Measurements from ENCODE around the gene CYP1A1. TPM values are rescaled to one million over a fixed set of nuclear protein-coding genes. Genes with fewer than 3 reads are reported as not detected.

Gene CYP1A1
- polyA plus RNA-seq, 1 donor: 0.54 TPM

GRCh38 chr15:74724570-74725224 is 631 bp downstream of the CYP1A1 start:
- Histone ChIP-seq H3K9me3 (ENCODE audit: control insufficient read depth, low read depth, low read length) (no peaks in the 10 kb centered on the region), H3K4me1 (ENCODE audit: control insufficient read depth, insufficient read depth, low read length) (peaks cover 8% of the 10 kb centered on the region), H3K4me3 (ENCODE audit: low read length) (no peak overlapping the region), H3K36me3 (ENCODE audit: control insufficient read depth, insufficient read depth, low read length) (no peaks in the 10 kb centered on the region), H3K27ac (ENCODE audit: low read length) (no peak overlapping the region), H3K27me3 (ENCODE audit: control insufficient read depth, insufficient read depth, low read length) (peaks cover 51% of the 10 kb centered on the region)
- no peak for DNase-seq

- H3K4me3 ChIP-seq (ENCODE audit: low read length): no peak overlapping the region
- DNase-seq: peak; percentile 15 to 56
- H3K36me3 ChIP-seq (ENCODE audit: control insufficient read depth, insufficient read depth, low read length): no peaks in the 10 kb centered on the region
- no peak overlapping the region for H3K27ac ChIP-seq (ENCODE audit: low read length)
- no peaks in the 10 kb centered on the region for H3K9me3 ChIP-seq (ENCODE audit: control insufficient read depth, low read depth, low read length)
- no CpG with 5 or more reads among the region's 1 CpG for WGBS (ENCODE audit: insufficient coverage, low lambda C conversion rate)
- peaks cover 8% of the 10 kb centered on the region for H3K4me1 ChIP-seq (ENCODE audit: control insufficient read depth, insufficient read depth, low read length)
- peaks cover 51% of the 10 kb centered on the region for H3K27me3 ChIP-seq (ENCODE audit: control insufficient read depth, insufficient read depth, low read length)
Measured at GRCh38 chr15:74723754-74724334, 1.5 kb downstream of the CYP1A1 start.

- H3K36me3 ChIP-seq (ENCODE audit: control insufficient read depth, insufficient read depth, low read length): no peaks in the 10 kb centered on the region
- H3K4me3 ChIP-seq (ENCODE audit: low read length): no peak overlapping the region
- H3K9me3 ChIP-seq (ENCODE audit: control insufficient read depth, low read depth, low read length): no peaks in the 10 kb centered on the region
- WGBS (ENCODE audit: insufficient coverage, low lambda C conversion rate): no CpG with 5 or more reads among the region's 1 CpG
- H3K27ac ChIP-seq (ENCODE audit: low read length): no peak overlapping the region
- H3K27me3 ChIP-seq (ENCODE audit: control insufficient read depth, insufficient read depth, low read length): peaks cover 51% of the 10 kb centered on the region
- no peak for DNase-seq
- peaks cover 8% of the 10 kb centered on the region for H3K4me1 ChIP-seq (ENCODE audit: control insufficient read depth, insufficient read depth, low read length)
Measured at GRCh38 chr15:74723187-74723586, 2.1 kb downstream of the CYP1A1 start.

GRCh38 chr15:74722591-74722990 is 2.7 kb downstream of the CYP1A1 start:
- H3K27ac ChIP-seq (ENCODE audit: low read length): no peak overlapping the region
- no peaks in the 10 kb centered on the region for H3K36me3 ChIP-seq (ENCODE audit: control insufficient read depth, insufficient read depth, low read length)
- no peaks in the 10 kb centered on the region for H3K9me3 ChIP-seq (ENCODE audit: control insufficient read depth, low read depth, low read length)
- DNase-seq: no peak
- no peak overlapping the region for H3K4me3 ChIP-seq (ENCODE audit: low read length)
- H3K27me3 ChIP-seq (ENCODE audit: control insufficient read depth, insufficient read depth, low read length): peaks cover 46% of the 10 kb centered on the region
- WGBS (ENCODE audit: insufficient coverage, low lambda C conversion rate): no CpG with 5 or more reads among the region's 13 CpGs
- peaks cover 8% of the 10 kb centered on the region for H3K4me1 ChIP-seq (ENCODE audit: control insufficient read depth, insufficient read depth, low read length)

- WGBS (ENCODE audit: insufficient coverage, low lambda C conversion rate): 79% methylated on average over 2 of the region's 5 CpGs
- Histone ChIP-seq H3K27ac (ENCODE audit: low read length) (no peak overlapping the region), H3K27me3 (ENCODE audit: control insufficient read depth, insufficient read depth, low read length) (peaks cover 3% of the 10 kb centered on the region), H3K9me3 (ENCODE audit: control insufficient read depth, low read depth, low read length) (no peaks in the 10 kb centered on the region), H3K36me3 (ENCODE audit: control insufficient read depth, insufficient read depth, low read length) (no peaks in the 10 kb centered on the region), H3K4me3 (ENCODE audit: low read length) (no peak overlapping the region), H3K4me1 (ENCODE audit: control insufficient read depth, insufficient read depth, low read length) (no peaks in the 10 kb centered on the region)
- DNase-seq: peak; percentile 51 to 72
Measured at GRCh38 chr15:74716651-74717050, 8.7 kb downstream of the CYP1A1 start.

- Histone ChIP-seq H3K4me3 (ENCODE audit: low read length) (no peak overlapping the region), H3K4me1 (ENCODE audit: control insufficient read depth, insufficient read depth, low read length) (no peaks in the 10 kb centered on the region), H3K27ac (ENCODE audit: low read length) (no peak overlapping the region), H3K36me3 (ENCODE audit: control insufficient read depth, insufficient read depth, low read length) (no peaks in the 10 kb centered on the region), H3K27me3 (ENCODE audit: control insufficient read depth, insufficient read depth, low read length) (peaks cover 3% of the 10 kb centered on the region), H3K9me3 (ENCODE audit: control insufficient read depth, low read depth, low read length) (no peaks in the 10 kb centered on the region)
- no peak for DNase-seq
- WGBS (ENCODE audit: insufficient coverage, low lambda C conversion rate): 100% methylated on average over 3 of the region's 3 CpGs
Measured at GRCh38 chr15:74712311-74712710, 13.0 kb downstream of the CYP1A1 start.

GRCh38 chr15:74710319-74711094 is 14.8 kb downstream of the CYP1A1 start:
- no peak for DNase-seq
- no peak overlapping the region for H3K4me3 ChIP-seq (ENCODE audit: low read length)
- H3K27ac ChIP-seq (ENCODE audit: low read length): no peak overlapping the region
- no CpG with 5 or more reads among the region's 3 CpGs for WGBS (ENCODE audit: insufficient coverage, low lambda C conversion rate)
- peaks cover 3% of the 10 kb centered on the region for H3K27me3 ChIP-seq (ENCODE audit: control insufficient read depth, insufficient read depth, low read length)
- no peaks in the 10 kb centered on the region for H3K4me1 ChIP-seq (ENCODE audit: control insufficient read depth, insufficient read depth, low read length)
- no peaks in the 10 kb centered on the region for H3K36me3 ChIP-seq (ENCODE audit: control insufficient read depth, insufficient read depth, low read length)
- H3K9me3 ChIP-seq (ENCODE audit: control insufficient read depth, low read depth, low read length): no peaks in the 10 kb centered on the region

- WGBS (ENCODE audit: insufficient coverage, low lambda C conversion rate): 50% methylated on average over 1 of the region's 3 CpGs
- no peak overlapping the region for H3K4me3 ChIP-seq (ENCODE audit: low read length)
- no peaks in the 10 kb centered on the region for H3K36me3 ChIP-seq (ENCODE audit: control insufficient read depth, insufficient read depth, low read length)
- no peaks in the 10 kb centered on the region for H3K9me3 ChIP-seq (ENCODE audit: control insufficient read depth, low read depth, low read length)
- no peaks in the 10 kb centered on the region for H3K4me1 ChIP-seq (ENCODE audit: control insufficient read depth, insufficient read depth, low read length)
- peaks cover 3% of the 10 kb centered on the region for H3K27me3 ChIP-seq (ENCODE audit: control insufficient read depth, insufficient read depth, low read length)
- no peak overlapping the region for H3K27ac ChIP-seq (ENCODE audit: low read length)
- no peak for DNase-seq
Measured at GRCh38 chr15:74709892-74710291, 15.4 kb downstream of the CYP1A1 start.

- Histone ChIP-seq H3K9me3 (ENCODE audit: control insufficient read depth, low read depth, low read length) (no peaks in the 10 kb centered on the region), H3K36me3 (ENCODE audit: control insufficient read depth, insufficient read depth, low read length) (no peaks in the 10 kb centered on the region), H3K4me3 (ENCODE audit: low read length) (no peak overlapping the region), H3K27ac (ENCODE audit: low read length) (no peak overlapping the region), H3K27me3 (ENCODE audit: control insufficient read depth, insufficient read depth, low read length) (peaks cover 3% of the 10 kb centered on the region), H3K4me1 (ENCODE audit: control insufficient read depth, insufficient read depth, low read length) (no peaks in the 10 kb centered on the region)
- DNase-seq: no peak
- WGBS (ENCODE audit: insufficient coverage, low lambda C conversion rate): no CpG with 5 or more reads among the region's 1 CpG
Measured at GRCh38 chr15:74709011-74709410, 16.3 kb downstream of the CYP1A1 start.

- Histone ChIP-seq H3K4me3 (ENCODE audit: low read length) (no peak overlapping the region), H3K27me3 (ENCODE audit: control insufficient read depth, insufficient read depth, low read length) (no peaks in the 10 kb centered on the region), H3K9me3 (ENCODE audit: control insufficient read depth, low read depth, low read length) (no peaks in the 10 kb centered on the region), H3K4me1 (ENCODE audit: control insufficient read depth, insufficient read depth, low read length) (peaks cover 8% of the 10 kb centered on the region), H3K27ac (ENCODE audit: low read length) (no peak overlapping the region), H3K36me3 (ENCODE audit: control insufficient read depth, insufficient read depth, low read length) (no peaks in the 10 kb centered on the region)
- no CpG with 5 or more reads among the region's 2 CpGs for WGBS (ENCODE audit: insufficient coverage, low lambda C conversion rate)
- no peak for DNase-seq
Measured at GRCh38 chr15:74696808-74697207, 28.5 kb downstream of the CYP1A1 start.
